Body of pancreas (tissue), 4 donors: ENCODE measurements around the gene PMP22. TPM values are rescaled to one million over a fixed set of nuclear protein-coding genes. Genes with fewer than 3 reads are reported as not detected.

Experiments
- ATAC-seq: fragments of 150-250 bp; one replicate; pipeline ENCODE4 v1.9.1; 2016
- DNase-seq, 4 donors: peaks; one replicate each; pipeline ENCODE4 v3.0.0-alpha.2; 2019
- H3K27ac ChIP-seq, 4 donors: fragments of 200-600 bp; sonication (generic); 1 replicate in 3 of 4; 2 replicates in 1 of 4; pipeline versions ENCODE4 v1.5.1 to v1.6.1; 2016 to 2019; ENCODE audit warnings: mild to moderate bottlenecking in 1 of 4, mixed read lengths in 1 of 4, moderate library complexity in 1 of 4
- H3K27me3 ChIP-seq, 2 donors: fragments of 200-600 bp; sonication (generic); one replicate each; pipeline ENCODE4 v1.6.0; 2016; ENCODE audit warnings: mild to moderate bottlenecking in 1 of 2
- H3K36me3 ChIP-seq, 2 donors: fragments of 200-600 bp; sonication (generic); replicated peaks in 1 of 2; 2 replicates each; pipeline ENCODE4 v1.5.1; 2016; ENCODE audit warnings: low read depth in 2 of 2; ENCODE audit not compliant: insufficient read depth in 1 of 2
- H3K4me1 ChIP-seq: fragments of 200-600 bp; sonication (generic); one replicate; pipeline ENCODE4 v1.6.0; 2016
- H3K4me3 ChIP-seq, 2 donors: fragments of 200-600 bp; sonication (generic); 1 replicate in 1 of 2; 2 replicates in 1 of 2; pipeline ENCODE4 v1.5.1; 2016 to 2019
- H3K9me3 ChIP-seq, 3 donors: fragments of 200-600 bp; sonication (generic); 1 replicate in 2 of 3; 2 replicates in 1 of 3; pipeline ENCODE4 v1.5.1; 2016
- CTCF ChIP-seq, 7 experiments: fragments of 450-650 bp in 4 of 7; fragments of 200-600 bp in 3 of 7; sonication (generic) in 3 of 7; IDR thresholded peaks; one replicate each; pipeline ENCODE4 v1.5.1; 2016 to 2019; ENCODE audit warnings: antibody characterized with exemption in 7 of 7
- POLR2A ChIP-seq, 3 donors: fragments of 450-650 bp; IDR thresholded peaks; one replicate each; pipeline ENCODE4 v1.6.1; 2016; ENCODE audit warnings: antibody characterized with exemption in 3 of 3, mild to moderate bottlenecking in 2 of 3
- WGBS, 2 donors: methylation state at CpG; one replicate each; pipeline ENCODE4 v1.1.5; 2017; 5-methylcytosine and 5-hydroxymethylcytosine counted together
- intact Hi-C: fragments of 100-400 bp; cut with DNase I; formaldehyde crosslinking; loops from one replicate; pipeline ENCODE4 v1.15.1; 2023
- total RNA-seq, 2 donors: library from RNA; depleted of rRNA; stranded (reverse); fragments of >200 nt; gene quantifications; one replicate each; pipeline ENCODE4 v1.1.0, GENCODE V29; 2016

PMP22 gene
- total RNA-seq, 2 donors from 2014 or later: 23.1 to 53.1 TPM

- H3K27ac ChIP-seq: no peak overlapping the region
- H3K4me1 ChIP-seq: no peaks in the 10 kb centered on the region
- WGBS, 2 donors: 64 to 69% methylated on average over 4 of the region's 4 CpGs
- H3K36me3 ChIP-seq: no peaks in the 10 kb centered on the region
- intact Hi-C loops: no loop called here
- H3K9me3 ChIP-seq: no peaks in the 10 kb centered on the region
- TF ChIP-seq CTCF (IDR thresholded peaks at IDR 0.05) (no peak), POLR2A (IDR thresholded peaks at IDR 0.05) (no peak)
- H3K4me3 ChIP-seq: no peak overlapping the region
- H3K27me3 ChIP-seq: no peaks in the 10 kb centered on the region
- ATAC-seq (no peak), DNase-seq (no peak)
These were observed 42.6 kb upstream of the PMP22 start for GRCh38 chr17:15307710-15308111.

- no peaks in the 10 kb centered on the region for H3K36me3 ChIP-seq
- no peak overlapping the region for H3K27ac ChIP-seq
- H3K4me3 ChIP-seq: no peak overlapping the region
- TF ChIP-seq POLR2A (IDR thresholded peaks at IDR 0.05) (no peak), CTCF (IDR thresholded peaks at IDR 0.05) (no peak)
- H3K27me3 ChIP-seq: no peaks in the 10 kb centered on the region
- 76 to 81% methylated on average over 14 of the region's 14 CpGs for WGBS, 2 donors
- no peaks in the 10 kb centered on the region for H3K9me3 ChIP-seq
- intact Hi-C loops: no loop called here
- no peaks in the 10 kb centered on the region for H3K4me1 ChIP-seq
- DNase-seq: no peak
- ATAC-seq: no peak
These were observed 38.7 kb upstream of the PMP22 start for GRCh38 chr17:15303851-15304250.

DNA sequence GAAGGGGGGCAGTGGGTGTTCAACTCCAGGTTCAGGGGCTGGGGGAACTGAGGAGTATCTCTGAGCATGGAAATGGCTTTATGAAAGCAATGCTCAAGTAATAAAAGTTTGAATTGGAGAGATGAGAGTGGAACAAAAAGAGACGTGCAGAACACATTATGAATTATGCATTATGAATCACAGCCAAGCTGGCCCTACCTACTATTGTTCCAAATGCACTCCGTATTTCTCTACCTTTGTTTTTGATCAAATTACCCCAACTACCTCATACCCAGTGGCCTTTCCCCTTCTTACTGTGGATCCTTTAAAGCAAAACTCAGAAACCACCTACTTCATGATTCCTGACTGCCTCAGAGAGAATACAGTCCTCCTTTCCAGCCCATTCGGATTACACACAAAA lies 38.1 kb upstream of the PMP22 start:
- Histone ChIP-seq H3K27me3 (no peaks in the 10 kb centered on the region), H3K4me3 (no peak overlapping the region), H3K27ac (no peak overlapping the region), H3K4me1 (no peaks in the 10 kb centered on the region), H3K9me3 (no peaks in the 10 kb centered on the region), H3K36me3 (no peaks in the 10 kb centered on the region)
- WGBS, 2 donors: 14 to 35% methylated on average over 3 of the region's 3 CpGs
- ATAC-seq (no peak), DNase-seq (no peak)
- intact Hi-C loops: no loop called here
- TF ChIP-seq CTCF (IDR thresholded peaks at IDR 0.05) (no peak), POLR2A (IDR thresholded peaks at IDR 0.05) (no peak)

DNA sequence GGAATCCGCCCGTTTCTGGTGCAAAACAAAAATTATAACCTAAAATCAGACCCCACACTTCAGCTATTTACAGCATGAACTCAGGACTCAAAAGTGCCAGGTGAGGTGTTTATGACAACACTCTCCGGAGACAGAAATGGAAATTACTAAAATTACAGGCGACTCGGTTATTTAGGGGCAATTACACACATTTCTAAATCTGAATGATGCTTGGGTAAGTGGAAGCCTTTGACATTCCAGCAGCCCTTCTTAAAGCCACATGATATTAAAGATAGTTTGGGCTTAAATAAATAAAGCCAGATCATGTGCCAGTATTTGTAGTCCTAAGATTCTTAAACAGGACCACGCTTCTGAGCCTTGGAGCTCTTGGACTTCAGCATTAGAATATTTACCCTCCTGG lies 36.7 kb upstream of the PMP22 start:
- no peaks in the 10 kb centered on the region for H3K27me3 ChIP-seq
- intact Hi-C loops: no loop called here
- no peaks in the 10 kb centered on the region for H3K36me3 ChIP-seq
- H3K27ac ChIP-seq: no peak overlapping the region
- no peaks in the 10 kb centered on the region for H3K4me1 ChIP-seq
- 78 to 81% methylated on average over 6 of the region's 6 CpGs for WGBS, 2 donors
- ATAC-seq (no peak), DNase-seq (no peak)
- H3K4me3 ChIP-seq: no peak overlapping the region
- no peak for TF ChIP-seq POLR2A (IDR thresholded peaks at IDR 0.05)
- no peak for TF ChIP-seq CTCF (IDR thresholded peaks at IDR 0.05)
- H3K9me3 ChIP-seq: no peaks in the 10 kb centered on the region

DNA sequence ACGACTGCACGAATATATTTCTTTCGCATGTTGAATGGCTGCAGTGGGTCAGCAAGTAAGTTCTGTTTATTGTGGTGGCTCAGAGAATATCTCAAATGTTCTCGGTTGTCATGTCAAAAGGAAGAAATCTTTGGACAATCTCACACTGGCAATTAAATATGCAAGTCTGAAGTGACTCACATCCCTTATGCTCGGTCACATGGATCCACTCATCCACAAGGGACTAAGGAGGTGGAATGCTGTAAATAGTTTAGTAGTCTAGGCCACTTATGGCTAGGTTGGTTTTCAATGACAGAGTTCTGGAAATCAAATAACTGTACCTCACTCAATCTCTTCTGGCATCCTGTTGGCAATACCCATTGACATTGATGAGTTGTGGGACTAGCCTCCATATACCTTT lies 33.0 kb upstream of the PMP22 start:
- 70 to 80% methylated on average over 5 of the region's 5 CpGs for WGBS, 2 donors
- Histone ChIP-seq H3K9me3 (no peaks in the 10 kb centered on the region), H3K4me1 (no peaks in the 10 kb centered on the region), H3K4me3 (no peak overlapping the region), H3K36me3 (no peaks in the 10 kb centered on the region), H3K27ac (no peak overlapping the region), H3K27me3 (no peaks in the 10 kb centered on the region)
- TF ChIP-seq POLR2A (IDR thresholded peaks at IDR 0.05): no peak
- no peak for TF ChIP-seq CTCF (IDR thresholded peaks at IDR 0.05)
- ATAC-seq (no peak), DNase-seq (no peak)
- intact Hi-C loops: no loop called here
